Peyer's patch (tissue), 4 donors: Measurements from ENCODE around the gene NEUROD6. TPM values are rescaled to one million over a fixed set of nuclear protein-coding genes. Genes with fewer than 3 reads are reported as not detected.

Source experiments
- DNase-seq, 3 donors: peaks; one replicate each; pipeline ENCODE4 v3.0.0-alpha.2; 2017 to 2019
- H3K27ac ChIP-seq, 4 donors: fragments of 200-600 bp; sonication (generic); one replicate each; pipeline ENCODE4 v1.5.1; 2016 to 2019
- H3K27me3 ChIP-seq, 2 donors: fragments of 200-600 bp; sonication (generic); one replicate each; pipeline ENCODE4 v1.5.1; 2019
- H3K36me3 ChIP-seq, 3 donors: fragments of 200-600 bp; sonication (generic); one replicate each; pipeline ENCODE4 v1.5.1; 2016 to 2019
- H3K4me1 ChIP-seq, 4 donors: fragments of 200-600 bp; sonication (generic); one replicate each; pipeline ENCODE4 v1.5.1; 2016 to 2019
- H3K4me3 ChIP-seq, 4 donors: fragments of 200-600 bp; sonication (generic); 1 replicate in 3 of 4; 2 replicates in 1 of 4; pipeline ENCODE4 v1.5.1; 2016 to 2019; ENCODE audit warnings: mild to moderate bottlenecking in 1 of 4
- H3K9me3 ChIP-seq, 4 donors: fragments of 200-600 bp; sonication (generic); one replicate each; pipeline ENCODE4 v1.5.1; 2016 to 2019; ENCODE audit warnings: mild to moderate bottlenecking in 1 of 4
- CTCF ChIP-seq, 6 experiments: fragments of 450-650 bp in 4 of 6; fragments of 200-600 bp in 2 of 6; sonication (generic) in 1 of 6; IDR thresholded peaks; one replicate each; pipeline ENCODE4 v1.5.1; 2017 to 2019; ENCODE audit warnings: antibody characterized with exemption in 6 of 6, mild to moderate bottlenecking in 3 of 6, moderate library complexity in 1 of 6
- POLR2A ChIP-seq, 2 donors: fragments of 450-650 bp; IDR thresholded peaks; one replicate each; pipeline ENCODE4 v1.5.1; 2017; ENCODE audit warnings: antibody characterized with exemption in 2 of 2, mild to moderate bottlenecking in 2 of 2, moderate library complexity in 2 of 2
- total RNA-seq, 4 donors: library from RNA; depleted of rRNA; stranded (reverse); fragments of >200 nt; gene quantifications; one replicate each; pipeline ENCODE4 v1.1.0, GENCODE V29; 2016

NEUROD6 gene
- total RNA-seq, 4 donors from 2014 or later, result not detected

GRCh38 chr7:31362401-31362800 is 21.9 kb upstream of the NEUROD6 start:
- Histone ChIP-seq H3K27me3 (no peaks in the 10 kb centered on the region), H3K27ac (no peak overlapping the region), H3K4me3 (no peak overlapping the region), H3K4me1 (no peaks in the 10 kb centered on the region), H3K36me3 (no peaks in the 10 kb centered on the region), H3K9me3 (no peaks in the 10 kb centered on the region)
- TF ChIP-seq CTCF (IDR thresholded peaks at IDR 0.05), result no peak
- TF ChIP-seq POLR2A (IDR thresholded peaks at IDR 0.05), result no peak
- DNase-seq, result no peak

- no peaks in the 10 kb centered on the region for H3K36me3 ChIP-seq
- DNase-seq, result no peak
- H3K27me3 ChIP-seq, result no peaks in the 10 kb centered on the region
- TF ChIP-seq POLR2A (IDR thresholded peaks at IDR 0.05) (no peak), CTCF (IDR thresholded peaks at IDR 0.05) (no peak)
- no peak overlapping the region for H3K27ac ChIP-seq
- no peak overlapping the region for H3K4me3 ChIP-seq
- H3K4me1 ChIP-seq, result no peaks in the 10 kb centered on the region
- H3K9me3 ChIP-seq, result no peaks in the 10 kb centered on the region
These were observed 17.9 kb upstream of the NEUROD6 start for GRCh38 chr7:31358467-31358866.

- Histone ChIP-seq H3K9me3 (no peaks in the 10 kb centered on the region), H3K27ac (no peak overlapping the region), H3K4me1 (no peaks in the 10 kb centered on the region), H3K36me3 (no peaks in the 10 kb centered on the region), H3K27me3 (no peaks in the 10 kb centered on the region), H3K4me3 (no peak overlapping the region)
- TF ChIP-seq CTCF (IDR thresholded peaks at IDR 0.05) (no peak), POLR2A (IDR thresholded peaks at IDR 0.05) (no peak)
- DNase-seq, result no peak
These were observed 4.9 kb upstream of the NEUROD6 start for GRCh38 chr7:31345421-31345820.

GRCh38 chr7:31343516-31344305 is 3.2 kb upstream of the NEUROD6 start:
- Histone ChIP-seq H3K9me3 (no peaks in the 10 kb centered on the region), H3K4me1 (no peaks in the 10 kb centered on the region), H3K4me3 (no peak overlapping the region), H3K27ac (no peak overlapping the region), H3K27me3 (no peaks in the 10 kb centered on the region), H3K36me3 (no peaks in the 10 kb centered on the region)
- no peak for DNase-seq
- TF ChIP-seq POLR2A (IDR thresholded peaks at IDR 0.05) (no peak), CTCF (IDR thresholded peaks at IDR 0.05) (no peak)

GRCh38 chr7:31341141-31341540 is 615 bp upstream of the NEUROD6 start:
- DNase-seq, result no peak
- no peak overlapping the region for H3K27ac ChIP-seq
- no peak overlapping the region for H3K4me3 ChIP-seq
- H3K9me3 ChIP-seq, result no peaks in the 10 kb centered on the region
- TF ChIP-seq CTCF (IDR thresholded peaks at IDR 0.05) (no peak), POLR2A (IDR thresholded peaks at IDR 0.05) (no peak)
- no peaks in the 10 kb centered on the region for H3K36me3 ChIP-seq
- no peaks in the 10 kb centered on the region for H3K27me3 ChIP-seq
- peaks cover 0 to under 1% (median 0%) of the 10 kb centered on the region in 4 donors for H3K4me1 ChIP-seq
